HG02884 (cell line): ENCODE data around the gene TBATA.

Experiments
- ATAC-seq: cut with Tn5 transposase; IDR thresholded peaks from one replicate; pipeline ENCODE4 v1.9.1; 2021; ENCODE audit warnings: mild to moderate bottlenecking, moderate library complexity; ENCODE audit not compliant: unreplicated experiment

TBATA gene

DNA sequence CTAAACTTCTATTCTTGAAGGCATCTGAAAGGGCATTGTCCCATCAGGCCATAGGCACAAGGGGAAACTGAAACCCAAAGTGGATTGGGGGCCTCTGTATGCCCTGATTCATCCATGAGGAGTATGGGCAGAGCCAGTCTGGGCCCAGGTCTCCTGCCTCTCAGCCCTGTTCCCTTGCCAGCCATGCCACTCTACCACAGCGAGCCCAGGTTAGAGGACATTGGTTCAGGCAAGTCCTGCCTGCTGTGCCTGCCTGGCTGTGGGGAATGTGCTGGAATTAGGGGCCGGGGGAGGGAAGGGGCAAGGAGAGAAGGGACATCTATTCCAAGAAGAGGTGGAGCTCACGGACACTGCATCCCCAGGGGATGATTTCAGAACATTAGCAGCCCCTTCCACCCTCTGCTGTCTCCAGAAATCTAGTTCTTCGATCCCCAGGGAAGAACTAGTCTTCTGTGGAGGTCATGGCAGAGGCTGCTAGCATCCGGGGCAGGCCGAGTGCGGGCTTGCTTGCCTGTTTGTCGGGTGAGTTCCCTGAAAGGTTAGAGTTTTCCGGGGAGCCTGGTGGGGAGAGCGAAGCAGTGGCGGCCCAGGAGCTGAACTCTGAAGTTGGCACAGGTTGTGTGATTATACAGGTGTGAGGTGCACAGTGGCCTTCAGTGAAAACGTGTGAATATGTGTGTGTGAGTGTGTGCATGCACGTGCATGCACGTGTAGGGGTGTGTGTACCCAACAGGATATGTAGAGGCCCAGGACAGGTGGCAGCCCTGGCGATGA lies 37.8 kb downstream of the TBATA start:
- ATAC-seq, result no peak

DNA sequence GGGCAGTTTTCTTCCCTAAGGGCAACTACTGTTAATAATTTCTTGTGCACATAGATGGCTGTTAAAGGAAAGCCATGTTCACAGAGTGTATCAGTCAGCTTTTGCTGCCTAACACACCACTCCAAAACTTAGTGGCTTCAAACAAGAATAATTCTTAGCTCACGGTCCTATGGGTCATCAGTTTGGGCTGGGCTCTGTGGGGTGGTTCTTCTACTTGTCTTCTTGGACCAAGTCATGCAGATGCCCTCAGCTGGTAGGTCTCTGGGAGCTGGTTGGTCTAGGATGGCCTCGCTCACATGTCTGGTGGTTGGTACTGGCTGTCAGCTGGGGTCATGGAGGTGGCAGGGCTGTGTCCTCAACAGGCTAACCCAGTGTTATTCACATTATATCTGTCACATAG lies 39.6 kb downstream of the TBATA start:
- ATAC-seq, result no peak

DNA sequence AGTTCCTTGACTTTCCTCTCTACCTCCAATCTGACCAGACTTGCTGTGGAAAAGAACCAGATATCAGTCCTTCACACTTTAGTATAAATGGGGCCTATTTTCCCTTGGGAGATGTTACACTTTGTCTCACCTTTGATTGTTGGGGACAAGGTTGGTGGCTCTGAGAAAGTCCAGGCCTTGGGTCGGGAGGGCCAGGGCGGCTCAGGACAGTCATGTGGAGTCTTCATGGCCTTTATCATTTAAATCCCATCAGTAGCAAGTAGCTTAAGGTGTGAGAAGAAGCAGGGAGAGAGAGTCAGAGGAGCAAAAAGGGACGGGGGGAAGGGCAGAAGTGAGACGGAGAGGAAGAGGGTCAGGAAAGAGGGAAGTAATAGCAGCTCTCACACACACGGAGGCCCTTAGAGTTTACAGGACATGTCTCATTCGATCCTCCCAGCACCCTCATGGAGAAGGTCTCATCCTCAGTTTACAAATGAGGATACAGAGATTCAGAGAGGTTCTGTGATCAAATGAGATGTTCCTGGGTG lies 40.5 kb downstream of the TBATA start:
- ATAC-seq, result no peak

DNA sequence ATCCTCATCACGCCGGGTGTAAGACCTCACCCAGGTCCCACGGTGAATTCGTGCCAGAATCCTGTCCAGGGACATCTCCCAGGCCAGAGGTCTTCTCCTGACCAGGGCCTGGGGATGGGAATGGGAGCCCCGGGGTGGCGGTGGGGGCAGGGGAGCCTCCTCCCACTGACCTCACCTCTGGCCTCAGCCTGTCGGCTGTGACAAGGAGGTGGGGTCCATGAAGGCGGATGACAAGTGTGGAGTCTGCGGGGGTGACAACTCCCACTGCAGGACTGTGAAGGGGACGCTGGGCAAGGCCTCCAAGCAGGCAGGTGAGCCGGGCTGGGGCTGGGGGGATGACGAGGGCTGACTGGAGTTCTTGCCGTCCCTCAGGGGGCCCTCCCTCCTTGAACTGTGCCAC lies 41.3 kb downstream of the TBATA start:
- no peak for ATAC-seq

DNA sequence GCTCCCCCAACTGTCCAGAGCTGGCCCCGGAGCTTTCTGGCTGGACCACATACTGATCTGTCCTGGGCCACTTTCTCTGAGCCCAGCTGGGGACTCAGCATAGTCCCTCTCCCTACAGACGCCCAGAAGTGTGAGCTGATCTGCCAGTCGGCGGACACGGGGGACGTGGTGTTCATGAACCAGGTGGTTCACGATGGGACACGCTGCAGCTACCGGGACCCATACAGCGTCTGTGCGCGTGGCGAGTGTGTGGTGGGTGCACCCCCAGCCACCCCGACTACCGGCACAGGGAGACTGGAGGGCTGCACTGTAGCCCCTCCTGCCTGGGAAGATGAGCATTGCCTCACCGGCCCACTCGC lies 41.8 kb downstream of the TBATA start:
- no peak for ATAC-seq

DNA sequence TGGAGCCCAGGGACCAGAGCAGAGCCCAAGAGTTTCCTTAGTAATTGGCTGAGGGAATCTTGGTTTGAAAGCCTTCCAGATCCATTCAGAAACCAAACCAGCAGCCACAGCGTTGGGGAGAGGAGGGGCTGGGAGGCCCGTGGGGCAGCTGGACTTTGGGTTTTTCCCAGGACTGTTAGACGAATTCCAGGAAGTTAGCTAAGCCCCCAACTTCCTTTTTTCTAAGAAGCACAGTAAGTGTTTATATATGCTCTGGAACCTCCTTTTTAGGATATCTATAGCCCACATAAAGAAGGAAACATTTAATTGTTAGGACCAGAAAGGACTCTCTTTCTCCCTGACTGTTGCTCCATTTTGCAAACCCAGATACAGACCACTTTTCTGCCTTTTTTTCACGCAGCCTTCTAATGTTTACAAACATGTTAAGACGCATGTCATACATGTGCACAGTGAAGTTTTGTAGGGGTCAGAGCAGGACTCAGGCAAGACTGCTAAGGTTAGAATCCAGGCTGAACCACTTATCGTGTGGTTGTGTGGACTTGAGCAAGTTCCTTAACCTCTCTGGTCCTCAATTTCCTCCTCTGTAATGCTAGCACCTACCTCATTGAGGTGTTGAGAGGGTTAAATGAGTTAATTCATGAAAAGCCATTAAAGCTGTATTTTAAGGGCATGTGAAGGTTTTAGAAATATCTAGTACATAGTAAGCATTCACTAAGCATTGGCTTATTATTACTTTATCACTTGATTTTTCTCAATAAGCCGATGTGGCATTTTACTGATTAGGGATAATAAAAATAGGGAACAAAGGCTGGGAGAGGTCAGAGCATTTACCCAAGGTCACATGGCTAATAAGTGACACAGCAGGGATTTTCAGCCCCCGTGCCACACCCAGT lies 42.4 kb downstream of the TBATA start:
- ATAC-seq, result no peak

DNA sequence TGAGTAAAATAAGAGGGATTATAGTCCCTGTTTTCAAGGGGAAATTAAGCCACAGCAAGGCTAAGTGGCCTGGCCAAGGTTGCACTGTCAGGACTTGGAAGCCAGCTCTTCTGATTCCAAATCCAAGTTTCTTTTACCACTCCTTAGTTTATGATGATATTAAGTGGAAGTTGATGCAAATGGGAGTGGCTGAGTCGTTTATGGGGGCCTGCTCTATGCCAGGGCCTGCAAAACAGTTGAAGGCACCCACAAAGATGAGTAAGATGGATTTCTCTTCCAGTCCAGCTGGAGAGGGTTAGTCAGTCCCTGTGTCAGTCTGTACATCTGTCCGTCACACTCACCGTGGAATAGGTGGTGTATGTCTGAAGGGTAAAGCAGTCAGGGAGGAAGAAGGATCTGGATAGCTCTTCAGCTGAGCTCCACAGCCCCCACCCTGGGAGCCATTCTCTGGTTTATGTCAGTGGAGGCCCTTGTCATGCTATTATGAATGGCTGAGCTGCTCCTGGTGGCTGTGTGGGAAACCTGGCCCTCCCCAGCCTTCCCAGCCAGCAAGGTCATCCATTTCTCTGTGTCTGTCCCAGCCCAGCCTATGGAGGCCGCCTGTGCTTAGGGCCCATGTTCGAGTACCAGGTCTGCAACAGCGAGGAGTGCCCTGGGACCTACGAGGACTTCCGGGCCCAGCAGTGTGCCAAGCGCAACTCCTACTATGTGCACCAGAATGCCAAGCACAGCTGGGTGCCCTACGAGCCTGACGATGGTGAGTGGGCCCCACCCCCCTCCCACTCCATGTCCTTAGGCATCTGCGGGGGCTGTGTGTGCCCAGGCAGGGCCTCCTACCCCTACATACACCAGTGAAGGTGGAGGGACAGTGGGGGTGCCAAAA lies 44.5 kb downstream of the TBATA start:
- no peak for ATAC-seq

DNA sequence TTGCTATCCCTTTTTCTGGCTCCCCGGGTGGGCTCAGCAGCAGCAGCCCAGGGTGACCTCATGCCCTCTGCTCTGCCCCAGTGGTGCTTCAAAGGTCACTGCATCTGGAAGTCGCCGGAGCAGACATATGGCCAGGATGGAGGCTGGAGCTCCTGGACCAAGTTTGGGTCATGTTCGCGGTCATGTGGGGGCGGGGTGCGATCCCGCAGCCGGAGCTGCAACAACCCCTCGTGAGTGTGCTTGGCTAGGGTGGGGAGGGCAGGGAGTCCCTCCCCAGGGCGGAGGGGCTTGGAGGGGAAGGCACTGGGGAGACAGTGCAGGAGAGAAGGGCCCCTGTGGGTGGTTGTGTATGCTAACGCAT lies 46.4 kb downstream of the TBATA start:
- no peak for ATAC-seq

DNA sequence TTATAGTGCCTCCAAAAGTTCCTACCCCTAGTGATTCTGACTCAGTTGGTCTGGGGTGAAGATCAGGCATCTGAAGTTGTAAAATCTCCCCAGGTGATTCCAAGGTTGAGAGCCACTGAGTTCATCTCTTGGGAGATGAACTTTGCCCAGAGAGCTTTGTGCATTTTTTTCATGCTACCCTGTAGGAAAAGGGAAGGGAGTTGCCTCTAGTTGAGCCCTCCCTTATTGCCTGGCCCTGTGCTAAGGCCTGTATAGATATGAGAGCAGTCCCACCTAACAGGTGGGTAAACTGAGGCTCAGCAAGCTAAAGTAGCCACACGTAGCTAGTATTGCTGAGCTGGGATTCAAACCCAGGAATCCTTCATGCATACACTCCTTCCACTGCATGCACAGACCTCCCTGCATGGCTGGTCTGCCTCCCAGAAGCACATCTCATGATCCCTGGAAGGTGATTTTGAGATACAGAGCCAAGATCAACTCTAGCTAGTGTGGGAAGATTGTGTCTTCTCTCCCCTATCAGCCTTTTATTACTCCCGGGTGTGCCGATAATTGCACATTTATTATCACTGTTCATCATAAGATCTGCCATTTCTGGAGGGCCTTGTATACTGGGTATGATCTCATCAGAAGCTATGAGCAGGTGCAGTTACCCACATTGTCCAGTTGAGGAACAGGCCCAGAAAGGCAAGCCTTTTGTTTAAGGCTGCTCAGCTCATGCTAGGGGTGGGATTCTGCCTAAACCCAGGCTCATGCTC lies 47.0 kb downstream of the TBATA start:
- no peak for ATAC-seq

DNA sequence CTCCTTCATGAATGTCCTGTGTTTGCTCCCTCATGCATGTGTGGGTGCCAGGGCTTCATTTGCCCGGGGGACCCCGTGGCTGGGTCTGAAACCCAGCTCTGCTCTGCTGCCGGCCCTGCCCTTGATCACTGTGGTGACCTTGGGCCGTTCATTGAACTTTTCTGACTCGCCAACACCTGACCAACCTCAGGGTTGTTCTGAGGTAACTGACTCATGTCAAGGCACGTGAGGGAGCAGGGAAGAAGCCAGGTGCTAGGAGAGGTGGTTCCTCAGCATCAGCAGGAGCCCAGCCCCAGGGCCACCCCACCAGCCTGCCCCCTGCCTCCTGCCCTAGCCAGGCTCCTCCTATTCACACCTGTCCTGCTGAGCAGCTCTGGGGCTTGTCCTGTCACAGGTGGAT lies 47.9 kb downstream of the TBATA start:
- no peak for ATAC-seq

DNA sequence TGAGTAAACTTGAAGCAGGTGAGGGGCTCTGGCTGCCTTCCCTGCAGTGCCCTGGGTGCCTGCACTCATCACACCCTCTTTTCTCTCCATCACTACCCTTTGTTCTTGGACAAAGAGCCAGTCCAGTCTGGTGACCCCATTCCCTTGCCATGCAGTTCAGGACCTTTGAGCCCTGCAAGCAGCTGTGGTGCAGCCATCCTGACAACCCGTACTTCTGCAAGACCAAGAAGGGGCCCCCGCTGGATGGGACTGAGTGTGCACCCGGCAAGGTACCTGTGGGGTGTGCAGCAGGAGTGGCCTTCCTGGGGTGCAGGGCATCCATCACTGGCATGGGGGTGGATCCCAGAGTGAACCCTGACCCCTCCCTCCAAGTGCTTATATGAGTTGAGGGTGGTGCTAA lies 48.7 kb downstream of the TBATA start:
- no peak for ATAC-seq

DNA sequence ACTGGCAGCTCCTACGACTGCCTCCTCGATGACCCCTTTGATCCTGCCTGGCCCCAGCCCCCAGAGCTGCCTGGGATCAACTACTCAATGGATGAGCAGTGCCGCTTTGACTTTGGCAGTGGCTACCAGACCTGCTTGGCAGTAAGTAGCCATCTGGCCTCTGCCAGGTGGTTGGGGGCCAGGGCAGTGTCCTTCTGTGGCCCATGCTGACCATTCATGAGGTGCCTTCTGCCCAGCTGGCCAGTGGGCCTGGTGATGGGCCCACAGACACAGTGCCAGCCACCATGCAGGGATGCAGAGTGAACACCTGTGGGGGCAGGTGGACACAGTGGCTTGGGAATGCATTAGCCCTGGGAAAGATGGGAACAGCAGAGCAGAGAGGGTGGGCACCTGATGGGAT lies 50.0 kb downstream of the TBATA start:
- no peak for ATAC-seq

DNA sequence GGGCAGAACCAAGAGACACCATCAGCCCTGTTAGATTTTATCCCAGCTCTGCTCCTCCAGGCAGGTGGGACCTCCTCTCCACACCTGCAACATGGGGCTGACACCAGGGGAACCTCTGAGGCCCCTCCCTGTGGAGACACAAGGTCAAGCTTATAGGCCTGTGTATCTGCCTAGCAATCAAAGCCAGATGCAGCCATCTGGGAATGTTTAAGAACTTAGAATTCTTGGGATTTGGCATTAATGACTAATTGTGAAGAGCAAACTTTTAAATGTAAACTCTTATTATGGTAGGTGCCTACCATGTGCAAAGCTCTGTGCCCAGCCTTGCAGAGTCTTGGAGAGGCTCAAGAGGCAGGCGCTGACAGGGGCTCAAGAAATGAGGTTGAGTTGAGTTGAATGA lies 52.1 kb downstream of the TBATA start:
- ATAC-seq, result no peak

DNA sequence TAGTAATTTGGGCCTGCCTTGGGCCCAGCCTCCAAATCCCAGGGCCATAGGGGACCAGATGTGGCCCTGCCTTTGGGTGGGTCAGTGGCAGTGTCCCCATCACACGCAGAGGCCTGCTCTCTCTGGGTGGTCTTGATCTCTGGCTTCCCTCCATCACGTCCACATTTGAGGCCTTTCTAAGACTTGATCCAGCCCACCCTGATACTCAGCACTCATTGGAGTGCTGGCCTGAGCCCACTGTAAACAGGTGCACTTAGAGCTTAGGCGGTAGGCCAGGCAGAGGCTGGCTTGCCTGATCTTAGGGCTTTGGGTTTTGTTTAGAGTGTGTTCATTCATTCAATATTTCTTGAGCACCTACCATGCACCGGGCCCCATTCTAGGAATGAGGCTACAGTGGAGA lies 52.6 kb downstream of the TBATA start:
- ATAC-seq, result no peak

DNA sequence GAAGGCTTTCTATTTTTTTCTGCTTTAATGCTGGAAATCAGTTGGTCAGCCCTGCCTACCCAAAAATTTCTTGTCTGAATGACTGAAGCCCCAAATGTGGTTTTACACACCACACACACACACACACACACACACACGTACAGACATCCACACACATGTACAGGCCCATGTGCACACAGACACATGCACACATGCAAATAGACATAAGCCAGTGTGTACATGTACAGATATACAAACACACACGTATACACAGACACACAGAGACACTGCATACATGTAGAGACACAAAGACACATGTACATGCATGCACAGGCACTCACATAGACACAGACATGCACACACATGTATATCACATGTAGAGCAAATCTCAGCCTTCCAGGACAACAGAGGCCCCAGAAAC lies 54.2 kb downstream of the TBATA start:
- ATAC-seq, result no peak

DNA sequence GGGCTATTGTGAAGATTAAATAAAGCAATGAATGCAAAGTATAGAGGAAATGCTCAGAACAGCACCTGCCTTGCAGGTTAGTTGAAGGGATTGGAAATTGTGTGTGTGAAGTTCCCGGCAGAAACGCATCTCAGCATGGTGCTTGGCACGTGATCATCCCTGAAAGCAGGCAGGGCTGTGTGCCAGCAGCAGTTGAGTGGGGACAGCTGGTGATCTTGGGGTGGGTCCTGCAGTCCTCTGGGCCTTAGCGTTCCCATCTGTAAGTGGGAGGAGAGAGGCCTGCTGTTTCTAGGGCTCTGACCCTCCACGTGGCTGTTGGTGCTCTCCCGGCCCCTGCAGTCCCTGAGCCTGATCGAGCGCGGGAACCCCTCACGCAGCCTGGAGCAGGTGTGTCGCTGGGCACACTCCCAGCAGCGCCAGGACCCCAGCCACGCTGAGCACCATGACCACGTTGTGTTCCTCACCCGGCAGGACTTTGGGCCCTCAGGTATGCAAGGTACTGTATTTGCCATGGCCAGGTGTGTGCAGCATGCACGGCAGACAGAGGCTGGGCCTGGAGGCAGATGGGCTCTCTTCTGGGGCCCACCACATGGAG lies 55.3 kb downstream of the TBATA start:
- ATAC-seq, result no peak

DNA sequence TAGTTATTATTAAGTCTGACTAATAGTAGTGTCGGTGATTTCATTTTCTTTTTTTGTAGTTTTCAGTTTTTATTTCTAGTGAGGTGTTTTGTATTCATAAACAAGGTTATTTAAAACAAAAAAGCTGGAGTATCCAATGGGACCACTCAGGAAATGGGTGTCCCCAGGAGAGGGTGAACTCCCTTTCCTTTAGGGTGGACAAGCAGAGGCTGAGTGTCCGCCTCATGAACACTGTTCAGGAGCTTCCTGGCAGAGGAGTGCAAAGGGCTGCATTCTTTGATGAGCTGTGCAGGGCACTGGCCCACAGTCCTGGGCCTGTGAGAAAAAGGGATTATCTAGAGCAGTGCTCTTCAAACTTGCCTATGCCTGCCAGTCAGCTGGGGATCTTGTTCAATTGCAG lies 56.8 kb downstream of the TBATA start:
- ATAC-seq, result no peak

DNA sequence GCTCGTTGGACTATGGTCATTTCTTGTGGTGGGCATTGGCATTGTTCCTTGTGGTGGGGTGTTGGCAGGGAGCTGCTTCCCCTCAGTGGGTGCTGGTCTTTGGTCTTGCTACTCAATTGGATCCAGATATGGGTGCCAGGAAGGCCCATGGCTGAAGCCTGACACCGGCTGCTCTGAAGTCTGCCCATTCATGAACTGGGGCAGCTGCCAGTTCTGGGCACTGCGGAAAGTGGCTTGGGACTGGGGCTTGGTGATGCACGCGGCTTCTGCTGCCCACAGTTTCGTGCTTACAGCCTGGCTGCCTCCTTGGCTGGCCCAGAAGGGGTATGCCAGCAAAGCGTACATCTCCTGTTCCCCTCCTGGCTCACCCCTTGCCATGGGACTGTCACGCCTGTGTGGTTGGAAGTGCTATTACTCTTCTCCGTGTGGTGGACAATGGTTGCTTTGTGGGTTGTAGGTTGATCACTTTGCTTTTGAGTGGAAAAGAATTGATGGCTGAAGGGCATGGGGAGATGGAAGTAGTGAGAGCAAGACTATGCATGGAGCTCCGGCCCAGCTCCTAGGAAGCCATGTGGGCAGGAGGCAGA lies 58.2 kb downstream of the TBATA start:
- ATAC-seq, result no peak

DNA sequence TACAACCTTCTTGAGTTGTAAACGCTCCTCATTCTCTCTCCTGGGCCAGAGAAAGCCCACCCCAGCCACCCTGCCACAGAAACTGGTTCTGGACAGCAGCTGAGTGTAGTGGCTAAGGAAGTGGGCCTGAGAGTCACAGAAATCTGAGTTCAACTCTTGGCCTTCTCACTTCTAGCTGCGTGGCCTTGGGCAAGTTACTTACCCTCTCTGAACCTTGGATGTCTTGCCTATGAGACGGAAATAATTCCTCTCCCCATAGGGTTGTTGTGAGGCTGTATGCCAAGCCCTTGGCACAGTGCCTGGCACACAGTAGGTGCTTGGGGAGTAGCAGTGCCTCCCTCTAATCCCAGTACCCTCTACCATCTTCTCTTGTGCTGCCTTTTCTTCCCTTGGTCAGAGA lies 61.4 kb downstream of the TBATA start:
- no peak for ATAC-seq
